Hematopoietic multipotent progenitor cell treated with erythropoietin and hydrocortisone succinate and interleukin-3 and kit ligand, for 4 days (in vitro differentiated cells): ENCODE results near the gene CLEC18A.
"Not testable (repeated sequence)": the region's sequence is repeated elsewhere in the genome, so short reads cannot be mapped to it uniquely, and the experiment has no call there.

Experiments used
- DNase-seq: peaks from one replicate; pipeline ENCODE4 v3.0.0-alpha.2; 2015

CLEC18A gene

GRCh38 chr16:69931631-69932030, 19.5 kb upstream of the CLEC18A start:
- no peak for DNase-seq

- no peak for DNase-seq
These were observed 18.9 kb upstream of the CLEC18A start for GRCh38 chr16:69932228-69932627.

- DNase-seq = peak; percentile 73
These were observed 18.3 kb upstream of the CLEC18A start for GRCh38 chr16:69932691-69933392.

GRCh38 chr16:69934044-69934443, 17.1 kb upstream of the CLEC18A start:
- no peak for DNase-seq

GRCh38 chr16:69934751-69935150, 16.4 kb upstream of the CLEC18A start:
- DNase-seq = no peak

- DNase-seq = no peak
These were observed 15.8 kb upstream of the CLEC18A start for GRCh38 chr16:69935278-69935711.

GRCh38 chr16:69935740-69936139, 15.4 kb upstream of the CLEC18A start:
- no peak for DNase-seq

GRCh38 chr16:69936252-69936651, 14.9 kb upstream of the CLEC18A start:
- no peak for DNase-seq

- DNase-seq = no peak
These were observed 14.4 kb upstream of the CLEC18A start for GRCh38 chr16:69936751-69937211.

- DNase-seq = no peak
These were observed 13.6 kb upstream of the CLEC18A start for GRCh38 chr16:69937465-69937951.

- DNase-seq = no peak
These were observed 11.9 kb upstream of the CLEC18A start for GRCh38 chr16:69938981-69939820.

GRCh38 chr16:69939821-69940585, 11.1 kb upstream of the CLEC18A start:
- DNase-seq = no peak

- no peak for DNase-seq
These were observed 10.5 kb upstream of the CLEC18A start for GRCh38 chr16:69940676-69941075.

- DNase-seq = peak; percentile 24
These were observed 9.7 kb upstream of the CLEC18A start for GRCh38 chr16:69941251-69942098.

GRCh38 chr16:69942099-69942491, 9.0 kb upstream of the CLEC18A start:
- DNase-seq = no peak

GRCh38 chr16:69942627-69943170, 8.4 kb upstream of the CLEC18A start:
- no peak for DNase-seq

- not testable (repeated sequence) for DNase-seq
These were observed 7.7 kb upstream of the CLEC18A start for GRCh38 chr16:69943241-69944036.

- not testable (repeated sequence) for DNase-seq
These were observed 723 bp upstream of the CLEC18A start for GRCh38 chr16:69950411-69950810.

GRCh38 chr16:69951672-69952031, 518 bp downstream of the CLEC18A start:
- not testable (repeated sequence) for DNase-seq

GRCh38 chr16:69952116-69952515, 982 bp downstream of the CLEC18A start:
- DNase-seq = not testable (repeated sequence)
